DND-41 (cell line): ENCODE data around the gene ARL2.

ENCODE experiments used
- CTCF ChIP-seq: IDR thresholded peaks from 2 replicates; pipeline ENCODE4 v1.5.1; 2012; ENCODE audit warnings: borderline replicate concordance, low read length, moderate library complexity, mild to moderate bottlenecking; ENCODE audit not compliant: poor library complexity, severe bottlenecking; ENCODE audit errors: extremely low read depth
- EZH2 ChIP-seq: IDR thresholded peaks from 3 replicates; pipeline ENCODE4 v1.6.1; 2012; ENCODE audit warnings: borderline replicate concordance, low read depth, mild to moderate bottlenecking, moderate library complexity, low read length, inconsistent platforms; ENCODE audit not compliant: severe bottlenecking

- no peak for TF ChIP-seq EZH2
- no peak for TF ChIP-seq CTCF
These were observed 31.8 kb downstream of the ARL2 start for GRCh38 chr11:65045728-65046127.
